Neuron (in vitro differentiated cells): ENCODE measurements around the gene POC1A.

Source experiments
- H2AFZ ChIP-seq: one replicate; pipeline ENCODE4 v1.6.1; 2013; ENCODE audit warnings: low read depth, mild to moderate bottlenecking, inconsistent platforms, low read length, moderate library complexity
- H3K27me3 ChIP-seq: one replicate; pipeline ENCODE4 v1.6.1; 2013; ENCODE audit warnings: low read length; ENCODE audit not compliant: insufficient read depth
- H3K36me3 ChIP-seq: one replicate; pipeline ENCODE4 v1.6.1; 2013; ENCODE audit warnings: low read length; ENCODE audit not compliant: insufficient read depth
- H3K4me1 ChIP-seq: one replicate; pipeline ENCODE4 v1.6.1; 2013; ENCODE audit warnings: low read length; ENCODE audit not compliant: insufficient read depth
- H3K4me3 ChIP-seq: 2 replicates; pipeline ENCODE4 v1.5.1; 2013; ENCODE audit warnings: mild to moderate bottlenecking, low read length, moderate library complexity
- H3K9me3 ChIP-seq: one replicate; pipeline ENCODE4 v1.6.1; 2013; ENCODE audit warnings: low read length

POC1A gene

GRCh38 chr3:52025453-52025852 is 128.8 kb downstream of the POC1A start:
- no peaks in the 10 kb centered on the region for H3K4me1 ChIP-seq
- peaks cover 9% of the 10 kb centered on the region for H3K27me3 ChIP-seq
- H2AFZ ChIP-seq: no peak overlapping the region
- H3K4me3 ChIP-seq: no peak overlapping the region
- no peaks in the 10 kb centered on the region for H3K9me3 ChIP-seq
- no peaks in the 10 kb centered on the region for H3K36me3 ChIP-seq
